Measurements from ENCODE around the gene IVNS1ABP.

GRCh38 chr1:185311589-185312225 lies 5.3 kb downstream of the IVNS1ABP start:
- TF ChIP-seq POLR2A (IDR thresholded peaks at IDR 0.05; ENCODE audit: low read depth) (no peak), CTCF (IDR thresholded peaks at IDR 0.05) (no peak)
